Erythroblast (primary cell): ENCODE results near the gene USH1C.

Source experiments
- GATA1 ChIP-seq: IDR thresholded peaks from 2 replicates; pipeline ENCODE4 v1.6.1; 2011; ENCODE audit warnings: low read depth, mild to moderate bottlenecking, control low read depth, low read length, moderate library complexity
- POLR2A ChIP-seq: IDR thresholded peaks from 2 replicates; pipeline ENCODE4 v1.6.1; 2011; ENCODE audit warnings: mild to moderate bottlenecking, low read length

DNA sequence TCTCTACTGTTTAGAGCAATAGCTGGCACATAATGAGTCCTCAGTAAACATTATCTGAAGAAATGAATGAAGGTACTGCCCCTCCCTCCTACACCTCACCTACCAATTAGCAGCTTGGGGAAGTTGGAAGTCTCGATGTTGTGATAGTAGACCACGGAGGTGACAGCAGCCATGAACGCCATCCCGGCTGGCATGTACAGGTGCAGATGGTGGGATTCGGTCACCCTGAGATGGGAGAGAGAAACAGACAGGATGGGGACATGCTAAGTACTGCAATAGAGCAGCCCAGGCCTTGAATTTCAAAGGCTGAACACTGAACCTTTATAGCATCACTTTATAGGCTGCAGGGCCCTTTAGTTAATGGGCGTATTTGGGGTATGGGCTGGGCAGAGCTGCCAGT lies 74.2 kb downstream of the USH1C start:
- no peak for TF ChIP-seq POLR2A
- no peak for TF ChIP-seq GATA1
